Measurements from ENCODE around the gene UBQLNL. TPM values are rescaled to one million over a fixed set of nuclear protein-coding genes. Genes with fewer than 3 reads are reported as not detected.

The UBQLNL gene
- total RNA-seq, 2 experiments from 2014 or later, result 0.30 to 0.50 TPM

DNA sequence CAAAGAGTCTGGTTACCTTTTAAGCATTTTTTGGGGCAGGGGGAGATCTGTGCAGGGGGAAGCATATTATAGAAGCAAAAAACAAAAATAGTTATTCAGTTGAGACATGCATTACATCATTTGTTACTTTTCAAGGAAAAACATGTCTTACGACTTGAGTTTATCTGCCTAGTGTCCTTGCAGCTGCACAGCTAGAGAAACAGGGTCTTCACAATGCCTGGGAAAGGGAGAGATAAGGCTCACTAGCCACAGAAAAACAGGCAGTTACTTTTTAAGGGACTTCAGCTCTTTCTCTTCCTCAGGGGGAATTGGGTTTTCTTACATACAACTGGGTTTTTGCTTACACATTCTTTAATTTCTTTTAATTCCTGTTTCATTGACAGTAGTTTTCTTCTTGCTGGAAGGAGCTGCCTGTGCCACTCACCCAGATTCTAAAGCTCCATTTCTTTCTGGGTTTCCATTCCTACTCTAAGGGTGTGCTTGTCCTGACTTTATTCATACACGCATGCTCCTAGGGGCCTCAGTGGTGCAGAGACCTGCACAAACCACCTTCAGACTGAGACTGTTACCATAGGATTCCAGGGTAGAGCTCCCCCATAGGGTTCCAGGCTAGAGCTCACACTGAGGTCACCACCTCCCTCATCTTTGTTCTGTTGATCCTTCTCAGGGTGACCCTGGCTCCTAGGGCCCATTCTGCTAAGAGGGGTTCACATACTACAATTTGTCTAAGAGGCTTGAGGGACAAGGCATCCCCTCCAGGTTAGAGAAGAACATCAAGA is 14.7 kb upstream of the UBQLNL start:
- Mint-ChIP-seq H3K4me3 (no peak overlapping the region), H3K27ac (no peak overlapping the region), H3K36me3 (ENCODE audit: low read depth) (no peaks in the 10 kb centered on the region), H3K27me3 (no peaks in the 10 kb centered on the region), H3K9me3 (no peaks in the 10 kb centered on the region), H3K4me1 (ENCODE audit: low read depth) (no peaks in the 10 kb centered on the region)
- intact Hi-C loops (cut with DNase I, micrococcal nuclease), result no loop called here
- no peak overlapping the region for H3K27ac ChIP-seq (ENCODE audit: low read depth in 1 of 2, low read length in 2 of 2)
- peaks cover 0 to 2% of the 10 kb centered on the region in 2 experiments for H3K27me3 ChIP-seq (ENCODE audit: control insufficient read depth in 1 of 2, insufficient read depth in 2 of 2, low read length in 2 of 2)
- no peaks in the 10 kb centered on the region for H3K9me3 ChIP-seq (ENCODE audit: control insufficient read depth in 1 of 2, insufficient read depth in 1 of 2, low read length in 2 of 2)
- H3K4me1 ChIP-seq (ENCODE audit: insufficient read depth, low read length), result no peaks in the 10 kb centered on the region
- POLR2A ChIA-PET, result no interaction called here
- ATAC-seq (ENCODE audit: poor library complexity), result no peak
- CTCF ChIA-PET, result no interaction called here
- no peaks in the 10 kb centered on the region for H3K36me3 ChIP-seq (ENCODE audit: insufficient read depth, low read length)
- H3K4me3 ChIP-seq (ENCODE audit: low read length), result no peak overlapping the region
- no peak for DNase-seq
- TF ChIP-seq, protein P1, sequence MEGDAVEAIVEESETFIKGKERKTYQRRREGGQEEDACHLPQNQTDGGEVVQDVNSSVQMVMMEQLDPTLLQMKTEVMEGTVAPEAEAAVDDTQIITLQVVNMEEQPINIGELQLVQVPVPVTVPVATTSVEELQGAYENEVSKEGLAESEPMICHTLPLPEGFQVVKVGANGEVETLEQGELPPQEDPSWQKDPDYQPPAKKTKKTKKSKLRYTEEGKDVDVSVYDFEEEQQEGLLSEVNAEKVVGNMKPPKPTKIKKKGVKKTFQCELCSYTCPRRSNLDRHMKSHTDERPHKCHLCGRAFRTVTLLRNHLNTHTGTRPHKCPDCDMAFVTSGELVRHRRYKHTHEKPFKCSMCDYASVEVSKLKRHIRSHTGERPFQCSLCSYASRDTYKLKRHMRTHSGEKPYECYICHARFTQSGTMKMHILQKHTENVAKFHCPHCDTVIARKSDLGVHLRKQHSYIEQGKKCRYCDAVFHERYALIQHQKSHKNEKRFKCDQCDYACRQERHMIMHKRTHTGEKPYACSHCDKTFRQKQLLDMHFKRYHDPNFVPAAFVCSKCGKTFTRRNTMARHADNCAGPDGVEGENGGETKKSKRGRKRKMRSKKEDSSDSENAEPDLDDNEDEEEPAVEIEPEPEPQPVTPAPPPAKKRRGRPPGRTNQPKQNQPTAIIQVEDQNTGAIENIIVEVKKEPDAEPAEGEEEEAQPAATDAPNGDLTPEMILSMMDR (IDR thresholded peaks at IDR 0.05), result no peak

DNA sequence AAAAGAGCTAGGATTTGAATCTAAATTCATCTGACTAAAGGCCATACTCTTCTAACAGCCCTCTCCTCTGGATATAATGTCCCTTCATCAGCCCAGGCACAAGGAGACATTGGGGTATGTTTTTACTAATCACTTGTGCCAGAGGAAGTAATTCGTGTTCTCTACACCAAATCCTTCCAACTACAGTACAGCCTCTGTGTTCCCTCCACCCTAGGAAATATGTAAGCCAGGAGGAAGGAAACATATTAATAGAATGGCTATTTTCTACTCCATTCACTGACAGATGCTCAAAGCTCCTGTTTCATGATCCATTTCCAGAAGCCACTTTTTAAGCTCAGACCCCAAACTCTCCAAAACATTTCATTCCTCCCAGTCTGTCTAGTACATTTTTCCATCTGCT is 12.0 kb upstream of the UBQLNL start:
- Histone ChIP-seq H3K4me3 (ENCODE audit: low read length) (no peak overlapping the region), H3K36me3 (ENCODE audit: insufficient read depth, low read length) (no peaks in the 10 kb centered on the region), H3K27me3 (ENCODE audit: control insufficient read depth in 1 of 2, insufficient read depth in 2 of 2, low read length in 2 of 2) (peaks cover 0 to 2% of the 10 kb centered on the region in 2 experiments), H3K4me1 (ENCODE audit: insufficient read depth, low read length) (no peaks in the 10 kb centered on the region), H3K27ac (ENCODE audit: low read depth in 1 of 2, low read length in 2 of 2) (no peak overlapping the region), H3K9me3 (ENCODE audit: control insufficient read depth in 1 of 2, insufficient read depth in 1 of 2, low read length in 2 of 2) (no peaks in the 10 kb centered on the region)
- ChIA-PET POLR2A (interaction anchor here (0.8 kb wide), 1 partner anchor 9 kb away, joined by 3 read pairs; no protein-coding TSS in a partner anchor), CTCF (no interaction called here)
- TF ChIP-seq, protein P1 (IDR thresholded peaks at IDR 0.05), result no peak
- Mint-ChIP-seq H3K4me1 (ENCODE audit: low read depth) (no peaks in the 10 kb centered on the region), H3K36me3 (ENCODE audit: low read depth) (no peaks in the 10 kb centered on the region), H3K27me3 (no peaks in the 10 kb centered on the region), H3K4me3 (no peak overlapping the region), H3K9me3 (no peaks in the 10 kb centered on the region), H3K27ac (no peak overlapping the region)
- intact Hi-C loops (cut with DNase I, micrococcal nuclease), result no loop called here
- DNase-seq (no peak), ATAC-seq (ENCODE audit: poor library complexity) (no peak)

DNA sequence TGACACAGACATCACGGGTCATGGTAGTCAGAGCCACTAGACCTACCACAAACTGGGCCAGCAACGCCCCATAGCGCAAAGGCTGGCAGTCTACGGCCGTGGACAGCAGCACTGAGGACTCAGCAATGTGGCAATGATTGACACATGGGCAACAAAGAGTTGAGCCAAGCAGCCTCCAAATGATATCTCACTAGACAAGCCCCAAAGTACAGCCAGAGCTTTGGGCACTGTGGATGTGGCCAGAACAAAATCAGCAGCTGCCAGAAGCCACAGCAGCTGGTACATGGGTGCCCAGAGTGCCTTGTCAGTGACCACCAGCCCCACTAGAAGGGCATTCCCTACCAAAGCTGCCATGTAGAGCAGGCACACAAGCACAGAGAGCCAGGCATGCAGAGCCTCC is 11.2 kb upstream of the UBQLNL start:
- ChIA-PET CTCF (no interaction called here), POLR2A (interaction anchor here (0.6 kb wide), 1 partner anchor 10 kb away, joined by 3 read pairs; no protein-coding TSS in a partner anchor)
- intact Hi-C loops (cut with DNase I, micrococcal nuclease), result no loop called here
- Histone ChIP-seq H3K27me3 (ENCODE audit: control insufficient read depth in 1 of 2, insufficient read depth in 2 of 2, low read length in 2 of 2) (peaks cover 0 to 2% of the 10 kb centered on the region in 2 experiments), H3K4me3 (ENCODE audit: low read length) (no peak overlapping the region), H3K27ac (ENCODE audit: low read depth in 1 of 2, low read length in 2 of 2) (no peak overlapping the region), H3K9me3 (ENCODE audit: control insufficient read depth in 1 of 2, insufficient read depth in 1 of 2, low read length in 2 of 2) (no peaks in the 10 kb centered on the region), H3K4me1 (ENCODE audit: insufficient read depth, low read length) (no peaks in the 10 kb centered on the region), H3K36me3 (ENCODE audit: insufficient read depth, low read length) (no peaks in the 10 kb centered on the region)
- no peaks in the 10 kb centered on the region for H3K36me3 Mint-ChIP-seq (ENCODE audit: low read depth)
- H3K27ac Mint-ChIP-seq, result no peak overlapping the region
- H3K9me3 Mint-ChIP-seq, result no peaks in the 10 kb centered on the region
- no peaks in the 10 kb centered on the region for H3K4me1 Mint-ChIP-seq (ENCODE audit: low read depth)
- no peaks in the 10 kb centered on the region for H3K27me3 Mint-ChIP-seq
- TF ChIP-seq, protein P1 (IDR thresholded peaks at IDR 0.05), result no peak
- DNase-seq (no peak), ATAC-seq (ENCODE audit: poor library complexity) (no peak)
- no peak overlapping the region for H3K4me3 Mint-ChIP-seq
